HG03066 (cell line): ENCODE measurements around the gene CPM.
"Not testable (repeated sequence)": the region's sequence is repeated elsewhere in the genome, so short reads cannot be mapped to it uniquely, and the experiment has no call there.

Experiments used
- ATAC-seq: cut with Tn5 transposase; IDR thresholded peaks from one replicate; pipeline ENCODE4 v1.9.1; 2021; ENCODE audit warnings: low read depth; ENCODE audit not compliant: unreplicated experiment

Gene CPM

DNA sequence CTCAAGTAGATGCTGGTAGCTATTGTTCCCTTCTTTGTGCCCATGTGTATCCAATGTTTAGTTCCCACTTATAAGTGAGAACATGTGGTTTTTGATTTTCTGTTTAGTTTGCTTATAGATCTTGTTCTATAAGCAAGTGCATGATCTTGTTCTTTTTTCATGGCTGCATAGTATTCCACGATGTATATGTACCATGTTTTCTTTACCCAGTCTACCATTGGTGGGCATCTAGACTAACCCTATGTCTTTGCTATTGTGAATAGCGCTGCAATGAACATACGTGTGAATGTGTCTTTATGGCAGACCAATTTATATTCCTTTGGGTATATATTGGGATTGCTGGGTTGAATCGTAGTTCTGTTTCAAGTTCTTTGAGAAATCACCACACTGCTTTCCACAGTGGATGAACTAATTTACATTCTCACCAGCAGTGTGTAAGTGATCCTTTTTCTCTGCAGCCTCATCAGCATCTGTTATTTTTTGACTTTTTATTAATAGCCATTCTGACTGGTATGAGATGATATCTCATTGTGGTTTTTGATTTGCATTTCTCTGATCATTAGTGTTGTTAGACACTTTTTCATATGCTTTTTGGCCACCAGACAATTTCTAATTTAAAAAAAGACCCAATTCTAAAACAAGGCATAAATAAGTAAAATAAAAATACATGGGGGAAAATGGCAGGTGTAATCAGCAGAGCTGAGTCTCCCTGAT lies 50.6 kb downstream of the CPM start:
- no peak for ATAC-seq

DNA sequence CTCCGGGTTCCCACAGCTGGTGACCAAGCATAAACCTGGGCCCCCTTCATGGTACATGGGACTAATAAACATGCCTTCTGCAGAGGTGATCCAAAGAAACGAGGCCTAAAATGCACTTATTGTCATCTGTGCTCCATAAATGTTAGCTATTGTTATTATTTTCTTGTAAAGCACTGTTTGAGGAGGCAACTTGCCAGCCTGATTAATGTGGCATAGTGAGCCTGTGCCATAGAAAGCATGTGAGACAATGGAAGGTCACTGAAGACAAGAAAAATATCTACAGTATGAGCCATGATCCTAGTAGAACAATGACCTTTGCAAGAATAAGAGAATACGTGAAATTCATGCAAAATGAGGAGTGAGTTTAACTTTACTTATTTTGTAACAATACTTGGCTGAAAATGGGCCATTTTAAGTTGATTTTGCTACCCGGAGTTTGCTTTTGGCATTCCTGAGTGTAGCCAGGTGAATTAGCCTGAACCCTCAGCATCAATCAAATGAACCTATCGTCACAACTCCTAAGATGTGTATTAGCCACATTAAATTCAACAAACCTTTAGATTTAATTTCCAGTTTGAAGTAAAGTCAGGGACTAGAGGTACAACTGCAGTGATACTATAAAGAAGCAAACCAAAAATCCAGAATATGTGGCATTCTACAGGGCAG lies 52.2 kb downstream of the CPM start:
- no peak for ATAC-seq

DNA sequence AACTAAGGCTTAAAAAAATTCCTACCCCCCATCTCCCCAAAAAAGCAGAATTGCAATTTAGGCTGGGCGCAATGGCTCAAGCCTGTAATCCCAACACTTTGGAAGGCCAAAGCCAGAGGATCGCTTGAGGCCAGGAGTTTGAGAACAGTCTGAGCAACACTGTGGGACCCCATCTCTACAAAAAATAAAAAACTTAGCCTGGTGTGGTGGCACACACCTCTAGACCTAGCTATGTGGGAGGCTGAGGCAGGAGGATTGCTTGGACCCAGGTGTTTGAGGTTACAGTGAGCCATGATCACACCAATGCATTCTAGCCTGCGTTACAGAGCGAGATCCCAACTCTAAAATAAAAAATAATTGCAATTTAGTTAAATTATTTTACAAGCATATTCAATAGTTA lies 54.1 kb downstream of the CPM start:
- no peak for ATAC-seq

GRCh38 chr12:68878283-68878682 lies 54.7 kb downstream of the CPM start:
- ATAC-seq = no peak

DNA sequence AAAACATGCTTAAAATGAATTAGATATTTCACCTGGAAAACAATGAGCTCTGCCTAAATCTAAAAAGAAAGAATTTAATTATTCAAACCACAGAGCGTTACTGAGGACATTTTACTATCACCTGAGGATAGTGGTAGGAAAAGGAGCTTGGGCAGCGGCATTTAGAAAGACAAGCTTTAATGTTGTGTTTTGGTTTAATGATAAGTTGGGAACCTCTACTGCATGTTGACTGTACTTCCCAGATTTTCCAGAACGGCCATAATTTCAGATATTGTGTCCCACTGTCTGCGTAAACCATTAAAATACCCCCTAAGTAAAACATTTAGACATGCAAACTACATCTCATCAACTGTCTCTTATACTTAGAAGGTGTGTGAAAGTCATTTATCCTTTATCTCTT lies 55.4 kb downstream of the CPM start:
- no peak for ATAC-seq

- no peak for ATAC-seq
These were observed 56.5 kb downstream of the CPM start for GRCh38 chr12:68876461-68876860.

- ATAC-seq = no peak
These were observed 59.7 kb downstream of the CPM start for GRCh38 chr12:68873316-68873715.

- no peak for ATAC-seq
These were observed 61.0 kb downstream of the CPM start for GRCh38 chr12:68871921-68872320.

- no peak for ATAC-seq
These were observed 61.6 kb downstream of the CPM start for GRCh38 chr12:68871396-68871795.

GRCh38 chr12:68870443-68870842 lies 62.5 kb downstream of the CPM start:
- no peak for ATAC-seq

DNA sequence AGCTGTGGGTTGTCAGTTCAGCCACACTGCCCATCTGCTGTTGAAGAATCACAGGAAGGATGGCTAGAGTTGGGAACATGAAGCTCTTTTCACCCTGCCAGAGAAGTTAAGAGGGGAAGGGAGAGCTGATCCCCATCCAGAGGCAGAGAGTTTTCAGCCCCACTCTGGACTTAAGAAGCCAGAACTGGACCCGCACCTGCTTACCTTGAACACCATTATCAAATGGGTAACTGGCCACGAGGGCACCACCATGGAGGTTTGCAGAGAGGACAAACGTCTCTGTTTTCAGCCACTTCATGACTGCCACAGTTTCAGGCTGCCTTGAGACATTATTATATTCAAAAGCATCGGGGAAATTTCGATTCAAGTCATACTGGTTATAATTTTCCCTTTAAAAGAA lies 63.0 kb downstream of the CPM start:
- ATAC-seq = no peak

- ATAC-seq = no peak
These were observed 64.8 kb downstream of the CPM start for GRCh38 chr12:68868043-68868790.

- no peak for ATAC-seq
These were observed 65.4 kb downstream of the CPM start for GRCh38 chr12:68867606-68868005.

GRCh38 chr12:68866950-68867349 lies 66.0 kb downstream of the CPM start:
- ATAC-seq = no peak

- ATAC-seq = no peak
These were observed 67.4 kb downstream of the CPM start for GRCh38 chr12:68865399-68866164.

DNA sequence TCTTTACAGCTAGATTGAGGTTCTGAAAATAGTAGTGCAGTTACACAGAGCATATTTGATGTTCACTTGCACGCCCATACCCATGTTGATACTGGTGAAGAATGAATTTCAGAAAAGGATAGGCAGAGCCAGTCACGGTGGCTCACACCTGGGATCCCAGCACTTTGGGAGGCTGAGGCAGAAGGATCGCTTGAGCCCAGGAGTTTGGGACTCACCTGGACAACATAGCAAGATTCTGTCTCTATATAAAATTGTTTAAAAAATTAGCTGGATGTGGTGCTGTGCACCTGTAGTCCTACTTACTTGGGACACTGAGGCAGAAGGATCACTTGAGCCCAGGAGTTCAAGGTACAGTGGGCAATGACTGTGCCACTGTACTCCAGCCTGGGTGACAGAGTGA lies 68.4 kb downstream of the CPM start:
- no peak for ATAC-seq

GRCh38 chr12:68863886-68864454 lies 69.0 kb downstream of the CPM start:
- not testable (repeated sequence) for ATAC-seq

DNA sequence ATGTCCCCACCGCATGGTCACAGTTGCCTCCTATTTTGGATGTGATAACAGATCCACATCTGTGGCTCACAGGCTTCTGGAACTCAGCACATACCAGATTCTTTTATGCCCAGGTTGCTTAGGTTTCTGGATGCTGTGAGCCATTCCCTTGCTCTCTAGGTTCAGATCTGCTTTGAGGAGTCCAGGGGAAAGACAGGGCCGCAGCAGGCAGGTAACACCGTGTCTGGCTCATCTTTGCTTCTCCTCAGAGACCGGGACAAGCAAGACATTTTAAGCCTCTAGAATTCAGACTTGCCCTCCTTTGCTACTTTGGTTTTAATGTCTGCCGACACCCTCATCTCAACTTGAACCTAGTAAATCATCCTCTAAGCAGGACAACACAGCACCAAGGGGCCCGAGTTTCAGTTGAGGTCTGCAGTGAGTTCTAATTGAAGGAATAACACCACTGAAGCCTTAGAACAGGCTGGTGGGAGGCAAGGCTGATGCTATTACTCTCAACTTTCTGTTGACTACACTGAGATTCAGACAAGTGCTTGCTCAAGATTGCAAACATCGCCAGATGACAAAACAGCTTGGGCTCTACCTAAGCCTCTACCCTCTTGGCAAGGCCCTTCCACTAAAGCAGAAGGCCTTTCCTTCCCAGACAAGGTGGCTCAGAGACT lies 69.7 kb downstream of the CPM start:
- ATAC-seq = no peak

DNA sequence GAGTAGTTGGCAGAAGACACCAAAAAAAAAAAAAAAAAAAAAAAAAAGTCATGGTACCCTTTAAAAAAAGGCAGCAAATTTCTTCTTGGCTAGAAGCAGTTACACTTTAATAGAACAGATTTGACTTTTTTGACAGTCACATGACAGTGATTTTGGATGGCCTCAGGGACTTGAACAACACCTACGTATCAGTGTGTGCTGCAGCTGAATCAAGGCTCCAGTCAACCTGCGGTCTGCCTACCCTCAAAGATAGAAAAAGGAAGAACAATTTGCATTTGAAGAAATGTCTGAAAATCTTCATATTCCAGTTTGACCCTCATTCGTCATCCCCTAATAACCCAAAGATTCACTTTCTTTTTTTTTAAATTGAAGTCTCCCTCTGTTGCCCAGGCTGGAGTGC lies 71.1 kb downstream of the CPM start:
- ATAC-seq = no peak

DNA sequence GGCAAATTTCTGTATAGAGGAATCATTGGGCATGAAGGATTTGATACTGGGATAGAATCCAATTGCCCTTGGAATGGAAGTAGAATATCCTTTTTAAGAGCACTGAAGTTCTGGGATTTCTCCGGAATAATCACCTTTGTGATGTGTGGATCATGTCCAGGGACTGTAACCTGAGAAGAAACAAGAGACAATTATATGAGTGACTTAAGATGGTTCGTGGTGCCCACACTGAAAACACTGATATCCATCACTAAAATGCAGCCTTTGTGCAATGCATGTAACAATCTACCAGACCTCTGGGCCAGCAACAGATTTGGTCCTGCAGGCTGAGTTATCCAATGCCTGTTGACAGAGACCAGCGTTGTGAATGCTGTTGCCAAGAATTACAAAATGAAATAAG lies 76.5 kb downstream of the CPM start:
- ATAC-seq = no peak
